SH-SY5Y (cell line): Measurements from ENCODE around the gene CLSTN2.

Experiments
- GATA2 ChIP-seq: IDR thresholded peaks from 2 replicates; pipeline ENCODE4 v1.6.1; 2011; ENCODE audit warnings: mild to moderate bottlenecking, low read depth, low read length
- GATA3 ChIP-seq: IDR thresholded peaks from 2 replicates; pipeline ENCODE4 v1.6.1; 2011; ENCODE audit warnings: low read depth, mild to moderate bottlenecking, low read length, moderate library complexity

DNA sequence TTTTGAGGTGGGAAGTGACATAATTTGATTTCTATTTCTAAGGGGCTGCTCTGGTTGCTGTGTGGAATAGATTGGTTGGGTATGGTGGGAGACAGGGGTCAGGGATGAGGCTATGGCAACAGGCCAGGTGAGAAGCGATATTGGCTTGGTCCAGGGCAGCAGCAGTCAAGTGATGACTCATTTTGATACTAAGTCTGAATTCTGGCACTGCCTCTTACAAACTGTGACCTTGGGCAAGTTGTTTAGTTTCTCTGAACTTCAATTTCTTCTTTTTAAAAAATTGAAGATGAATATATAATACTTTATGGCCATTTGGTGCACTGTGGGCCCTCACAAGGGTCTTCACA lies 40.4 kb upstream of the CLSTN2 start:
- no peak for TF ChIP-seq GATA2
- no peak for TF ChIP-seq GATA3
